ENCODE results near the gene ERCC5. TPM values are rescaled to one million over a fixed set of nuclear protein-coding genes. Genes with fewer than 3 reads are reported as not detected.

Gene ERCC5
- total and polyA plus RNA-seq, 3 donors from 2014 or later: 43.9 to 54.9 (median 49.9) TPM

GRCh38 chr13:102911336-102911735, 65.5 kb downstream of the ERCC5 start:
- DNase-seq: no peak
- Histone ChIP-seq H3K27ac (no peak overlapping the region), H3K4me3 (no peak overlapping the region), H3K4me1 (no peaks in the 10 kb centered on the region), H3K27me3 (no peaks in the 10 kb centered on the region), H3K36me3 (ENCODE audit: low read depth, missing control alignments) (peaks cover 3% of the 10 kb centered on the region), H3K9me3 (no peaks in the 10 kb centered on the region)
- no peak for TF ChIP-seq CTCF (IDR thresholded peaks at IDR 0.05)
- no peak for TF ChIP-seq POLR2A (IDR thresholded peaks at IDR 0.05)
- intact Hi-C loops (cut with DNase I; ENCODE audit: low total_unique reads): no loop called here
- WGBS, 2 donors: 72 to 80% methylated on average over 6 of the region's 6 CpGs

- no peaks in the 10 kb centered on the region for H3K4me1 ChIP-seq
- no peak overlapping the region for H3K4me3 ChIP-seq
- no peak for DNase-seq
- peaks cover 3% of the 10 kb centered on the region for H3K36me3 ChIP-seq (ENCODE audit: low read depth, missing control alignments)
- no peaks in the 10 kb centered on the region for H3K9me3 ChIP-seq
- 94 to 96% methylated on average over 3 of the region's 3 CpGs for WGBS, 2 donors
- H3K27me3 ChIP-seq: no peaks in the 10 kb centered on the region
- TF ChIP-seq POLR2A (IDR thresholded peaks at IDR 0.05) (no peak), CTCF (IDR thresholded peaks at IDR 0.05) (no peak)
- H3K27ac ChIP-seq: no peak overlapping the region
- intact Hi-C loops (cut with DNase I; ENCODE audit: low total_unique reads): no loop called here
Measured at GRCh38 chr13:102912599-102912998, 66.8 kb downstream of the ERCC5 start.

GRCh38 chr13:102913914-102914313, 68.1 kb downstream of the ERCC5 start:
- H3K4me1 ChIP-seq: no peaks in the 10 kb centered on the region
- DNase-seq: peak; percentile 57
- H3K27me3 ChIP-seq: no peaks in the 10 kb centered on the region
- intact Hi-C loops (cut with DNase I; ENCODE audit: low total_unique reads): no loop called here
- 35 to 51% methylated on average over 7 of the region's 7 CpGs for WGBS, 2 donors
- no peaks in the 10 kb centered on the region for H3K9me3 ChIP-seq
- peaks cover 3% of the 10 kb centered on the region for H3K36me3 ChIP-seq (ENCODE audit: low read depth, missing control alignments)
- H3K27ac ChIP-seq: no peak overlapping the region
- TF ChIP-seq POLR2A (IDR thresholded peaks at IDR 0.05): no peak
- TF ChIP-seq CTCF (IDR thresholded peaks at IDR 0.05): no peak
- no peak overlapping the region for H3K4me3 ChIP-seq

GRCh38 chr13:102914339-102914930, 68.6 kb downstream of the ERCC5 start:
- no peak for DNase-seq
- H3K36me3 ChIP-seq (ENCODE audit: low read depth, missing control alignments): peaks cover 3% of the 10 kb centered on the region
- intact Hi-C loops (cut with DNase I; ENCODE audit: low total_unique reads): no loop called here
- H3K27ac ChIP-seq: no peak overlapping the region
- no peak for TF ChIP-seq CTCF (IDR thresholded peaks at IDR 0.05)
- TF ChIP-seq POLR2A (IDR thresholded peaks at IDR 0.05): no peak
- 69 to 71% methylated on average over 12 of the region's 12 CpGs for WGBS, 2 donors
- H3K9me3 ChIP-seq: no peaks in the 10 kb centered on the region
- H3K4me1 ChIP-seq: no peaks in the 10 kb centered on the region
- no peak overlapping the region for H3K4me3 ChIP-seq
- H3K27me3 ChIP-seq: no peaks in the 10 kb centered on the region

GRCh38 chr13:102915393-102915930, 69.6 kb downstream of the ERCC5 start:
- WGBS, 2 donors: 44 to 47% methylated on average over 3 of the region's 3 CpGs
- peaks cover 3% of the 10 kb centered on the region for H3K36me3 ChIP-seq (ENCODE audit: low read depth, missing control alignments)
- no peak overlapping the region for H3K27ac ChIP-seq
- H3K4me3 ChIP-seq: no peak overlapping the region
- no peaks in the 10 kb centered on the region for H3K27me3 ChIP-seq
- H3K4me1 ChIP-seq: no peaks in the 10 kb centered on the region
- no peaks in the 10 kb centered on the region for H3K9me3 ChIP-seq
- no peak for DNase-seq
- intact Hi-C loops (cut with DNase I; ENCODE audit: low total_unique reads): no loop called here
- TF ChIP-seq POLR2A (IDR thresholded peaks at IDR 0.05) (no peak), CTCF (IDR thresholded peaks at IDR 0.05) (no peak)
